LNCAP (cell line): ENCODE data around the gene PTPRD.

Experiments used
- TF ChIP-seq, protein P1 (sequence below): fragments of 450-650 bp; IDR thresholded peaks from 2 replicates; pipeline ENCODE4 v1.5.1; 2017; ENCODE audit warnings: mild to moderate bottlenecking

PTPRD gene

DNA sequence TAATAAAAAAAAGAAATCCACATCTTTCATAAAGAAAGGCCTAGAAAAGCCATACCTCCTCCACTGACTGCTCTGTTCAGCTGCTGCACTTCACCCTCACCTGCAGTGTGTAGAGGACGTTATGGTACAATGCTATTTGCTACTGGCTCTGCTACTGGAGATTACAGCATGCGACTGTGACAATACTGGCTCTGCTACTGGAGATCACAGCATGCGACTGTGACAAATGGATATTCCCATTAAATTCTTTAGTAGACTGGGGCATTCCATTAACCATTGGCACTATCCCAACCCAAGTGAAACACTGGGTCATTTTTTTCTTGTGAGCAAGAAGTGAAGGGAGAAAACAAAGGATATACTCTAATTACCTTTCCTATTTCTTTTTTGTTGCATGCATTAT, 1749.7 kb downstream of the PTPRD start:
- TF ChIP-seq, protein P1, sequence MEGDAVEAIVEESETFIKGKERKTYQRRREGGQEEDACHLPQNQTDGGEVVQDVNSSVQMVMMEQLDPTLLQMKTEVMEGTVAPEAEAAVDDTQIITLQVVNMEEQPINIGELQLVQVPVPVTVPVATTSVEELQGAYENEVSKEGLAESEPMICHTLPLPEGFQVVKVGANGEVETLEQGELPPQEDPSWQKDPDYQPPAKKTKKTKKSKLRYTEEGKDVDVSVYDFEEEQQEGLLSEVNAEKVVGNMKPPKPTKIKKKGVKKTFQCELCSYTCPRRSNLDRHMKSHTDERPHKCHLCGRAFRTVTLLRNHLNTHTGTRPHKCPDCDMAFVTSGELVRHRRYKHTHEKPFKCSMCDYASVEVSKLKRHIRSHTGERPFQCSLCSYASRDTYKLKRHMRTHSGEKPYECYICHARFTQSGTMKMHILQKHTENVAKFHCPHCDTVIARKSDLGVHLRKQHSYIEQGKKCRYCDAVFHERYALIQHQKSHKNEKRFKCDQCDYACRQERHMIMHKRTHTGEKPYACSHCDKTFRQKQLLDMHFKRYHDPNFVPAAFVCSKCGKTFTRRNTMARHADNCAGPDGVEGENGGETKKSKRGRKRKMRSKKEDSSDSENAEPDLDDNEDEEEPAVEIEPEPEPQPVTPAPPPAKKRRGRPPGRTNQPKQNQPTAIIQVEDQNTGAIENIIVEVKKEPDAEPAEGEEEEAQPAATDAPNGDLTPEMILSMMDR, result no peak

- TF ChIP-seq, protein P1, result no peak
Measured at GRCh38 chr9:8860925-8861324, 1751.9 kb downstream of the PTPRD start.

DNA sequence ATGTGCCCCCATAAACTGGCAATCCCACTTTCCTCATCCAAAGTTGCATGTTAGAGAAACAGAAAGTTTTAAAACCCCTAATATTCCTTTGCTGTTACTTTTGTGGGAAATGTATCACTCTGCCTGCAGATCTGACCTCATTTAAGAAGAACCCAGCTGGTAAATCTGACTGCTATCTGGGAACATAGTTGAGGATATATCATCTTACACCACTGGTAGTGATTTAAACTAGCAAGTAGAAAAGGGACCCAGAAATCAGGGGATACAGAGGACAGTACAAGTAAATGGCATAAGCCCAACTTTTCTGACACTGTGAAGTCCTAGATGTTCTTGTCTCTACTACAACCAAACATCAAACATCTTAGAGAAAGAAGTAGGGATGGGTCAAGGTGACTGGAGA, 1752.7 kb downstream of the PTPRD start:
- TF ChIP-seq, protein P1, result no peak

GRCh38 chr9:8859416-8859815, 1753.4 kb downstream of the PTPRD start:
- TF ChIP-seq, protein P1, result no peak

GRCh38 chr9:8858596-8859161, 1754.1 kb downstream of the PTPRD start:
- TF ChIP-seq, protein P1, result no peak

- TF ChIP-seq, protein P1, result no peak
Measured at GRCh38 chr9:8857926-8858595, 1754.7 kb downstream of the PTPRD start.

GRCh38 chr9:8857068-8857925, 1755.5 kb downstream of the PTPRD start:
- TF ChIP-seq, protein P1, result no peak
